ENCODE data around the gene CCDC142. TPM values are rescaled to one million over a fixed set of nuclear protein-coding genes. Genes with fewer than 3 reads are reported as not detected.

CCDC142 gene
- polyA plus RNA-seq, 1 donor (not counting 4 experiments of a cell fraction or from before 2014, with no cell fraction given): 4.7 TPM

- dilution Hi-C loops (cut with MboI; ENCODE audit: extremely low pct_ligation_motif_present, low sequenced_read_pairs): no loop called here
- H4K20me1 ChIP-seq (ENCODE audit: control insufficient read depth, extremely low read depth, insufficient read depth, low read length): no peaks in the 10 kb centered on the region
- FAIRE-seq: peak; percentile 95
These were observed 43.2 kb upstream of the CCDC142 start, which contains the start of gene DQX1 for GRCh38 chr2:74525717-74526648. Gene DQX1, minus strand, starts transcription at chr2:74526231. Its CDS starts 502 bp downstream, at chr2:74525729.

GRCh38 chr2:74524955-74525716, 42.3 kb upstream of the CCDC142 start:
- Histone ChIP-seq H2AFZ (ENCODE audit: control insufficient read depth, low read length) (no peak overlapping the region), H3K4me2 (ENCODE audit: control insufficient read depth, extremely low read depth, insufficient read depth, low read depth, low read length) (peak overlapping the region; percentile 56), H3K27ac (ENCODE audit: control insufficient read depth, insufficient read depth, low read length) (peak overlapping the region; percentile 78), H3K9me3 (ENCODE audit: control insufficient read depth, low read depth, low read length) (no peaks in the 10 kb centered on the region), H3K9ac (ENCODE audit: control insufficient read depth, extremely low read depth, insufficient read depth, low read length) (peak overlapping the region; percentile 62), H3K36me3 (ENCODE audit: control insufficient read depth in 2 of 2, extremely low read depth in 1 of 2, insufficient read depth in 2 of 2, low read length in 2 of 2) (peaks cover 12 to 30% of the 10 kb centered on the region in 2 experiments), H4K20me1 (ENCODE audit: control insufficient read depth, extremely low read depth, insufficient read depth, low read length) (no peaks in the 10 kb centered on the region), H3K4me1 (ENCODE audit: control insufficient read depth, extremely low read depth, insufficient read depth, low read length) (peaks cover 28% of the 10 kb centered on the region), H3K4me3 (ENCODE audit: control insufficient read depth in 2 of 3, extremely low read depth in 1 of 3, insufficient read depth in 2 of 3, low read depth in 1 of 3, low read length in 3 of 3) (peak overlapping the region in 1 of 3 experiments; percentile 11), H3K27me3 (ENCODE audit: control insufficient read depth, extremely low read depth, insufficient read depth, low read length) (no peaks in the 10 kb centered on the region), H3K79me2 (ENCODE audit: control insufficient read depth, insufficient read depth, low read length) (peaks cover 31% of the 10 kb centered on the region), H3K9me1 (ENCODE audit: control insufficient read depth, extremely low read depth, insufficient read depth, low read length) (no peaks in the 10 kb centered on the region)
- dilution Hi-C loops (cut with MboI; ENCODE audit: extremely low pct_ligation_motif_present, low sequenced_read_pairs): no loop called here
- TF ChIP-seq, protein P1, sequence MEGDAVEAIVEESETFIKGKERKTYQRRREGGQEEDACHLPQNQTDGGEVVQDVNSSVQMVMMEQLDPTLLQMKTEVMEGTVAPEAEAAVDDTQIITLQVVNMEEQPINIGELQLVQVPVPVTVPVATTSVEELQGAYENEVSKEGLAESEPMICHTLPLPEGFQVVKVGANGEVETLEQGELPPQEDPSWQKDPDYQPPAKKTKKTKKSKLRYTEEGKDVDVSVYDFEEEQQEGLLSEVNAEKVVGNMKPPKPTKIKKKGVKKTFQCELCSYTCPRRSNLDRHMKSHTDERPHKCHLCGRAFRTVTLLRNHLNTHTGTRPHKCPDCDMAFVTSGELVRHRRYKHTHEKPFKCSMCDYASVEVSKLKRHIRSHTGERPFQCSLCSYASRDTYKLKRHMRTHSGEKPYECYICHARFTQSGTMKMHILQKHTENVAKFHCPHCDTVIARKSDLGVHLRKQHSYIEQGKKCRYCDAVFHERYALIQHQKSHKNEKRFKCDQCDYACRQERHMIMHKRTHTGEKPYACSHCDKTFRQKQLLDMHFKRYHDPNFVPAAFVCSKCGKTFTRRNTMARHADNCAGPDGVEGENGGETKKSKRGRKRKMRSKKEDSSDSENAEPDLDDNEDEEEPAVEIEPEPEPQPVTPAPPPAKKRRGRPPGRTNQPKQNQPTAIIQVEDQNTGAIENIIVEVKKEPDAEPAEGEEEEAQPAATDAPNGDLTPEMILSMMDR (optimal IDR thresholded peaks at IDR 0.05 in 1 of 3, IDR thresholded peaks at IDR 0.05 in 1 of 3, conservative IDR thresholded peaks at IDR 0.05 in 1 of 3; ENCODE audit: extremely low read depth in 1 of 3, insufficient read depth in 2 of 3, low read length in 3 of 3): no peak
- no peak for TF ChIP-seq EZH2 (IDR thresholded peaks at IDR 0.05; ENCODE audit: low read length)
- FAIRE-seq (no peak), DNase-seq (ENCODE audit: low read depth, low spot score) (no peak)

More at GRCh38 chr2:74525717-74526648, 43.2 kb upstream of the CCDC142 start, which contains the start of gene DQX1:
- peak; percentile 89 for DNase-seq (ENCODE audit: low read depth, low spot score)
- H3K9me3 ChIP-seq (ENCODE audit: control insufficient read depth, low read depth, low read length): no peaks in the 10 kb centered on the region
- H3K9ac ChIP-seq (ENCODE audit: control insufficient read depth, extremely low read depth, insufficient read depth, low read length): peak within 1 kb of the TSS; percentile 62
- peaks cover 36% of the 10 kb centered on the region for H3K79me2 ChIP-seq (ENCODE audit: control insufficient read depth, insufficient read depth, low read length)
- peaks cover 12 to 30% of the 10 kb centered on the region in 2 experiments for H3K36me3 ChIP-seq (ENCODE audit: control insufficient read depth in 2 of 2, extremely low read depth in 1 of 2, insufficient read depth in 2 of 2, low read length in 2 of 2)
- peaks cover 33% of the 10 kb centered on the region for H3K4me1 ChIP-seq (ENCODE audit: control insufficient read depth, extremely low read depth, insufficient read depth, low read length)
- peak within 1 kb of the TSS; percentile 78 for H3K27ac ChIP-seq (ENCODE audit: control insufficient read depth, insufficient read depth, low read length)
- peak within 1 kb of the TSS; percentile 11 to 51 (median 39) for H3K4me3 ChIP-seq (ENCODE audit: control insufficient read depth in 2 of 3, extremely low read depth in 1 of 3, insufficient read depth in 2 of 3, low read depth in 1 of 3, low read length in 3 of 3)
- H2AFZ ChIP-seq (ENCODE audit: control insufficient read depth, low read length): no peak within 1 kb of the TSS
- H3K4me2 ChIP-seq (ENCODE audit: control insufficient read depth, extremely low read depth, insufficient read depth, low read depth, low read length): peak within 1 kb of the TSS; percentile 56
- H3K27me3 ChIP-seq (ENCODE audit: control insufficient read depth, extremely low read depth, insufficient read depth, low read length): no peaks in the 10 kb centered on the region
- no peaks in the 10 kb centered on the region for H3K9me1 ChIP-seq (ENCODE audit: control insufficient read depth, extremely low read depth, insufficient read depth, low read length)
- TF ChIP-seq EZH2 (IDR thresholded peaks at IDR 0.05; ENCODE audit: low read length): no peak
- TF ChIP-seq, protein P1 (optimal IDR thresholded peaks at IDR 0.05 in 1 of 3, IDR thresholded peaks at IDR 0.05 in 1 of 3, conservative IDR thresholded peaks at IDR 0.05 in 1 of 3; ENCODE audit: extremely low read depth in 1 of 3, insufficient read depth in 2 of 3, low read length in 3 of 3): no peak

All from keratinocyte (primary cell).